KMS-11 (cell line): Measurements from ENCODE around the gene DBI.

Experiments used
- H2AFZ ChIP-seq: fragments of 200-600 bp; sonication (generic); 2 replicates; pipeline ENCODE4 v1.6.1; 2016; ENCODE audit warnings: antibody characterized with exemption, mixed run types, low read depth
- H3K27ac ChIP-seq: fragments of 200-600 bp; sonication (generic); 2 replicates; pipeline ENCODE4 v1.6.1; 2016; ENCODE audit warnings: mild to moderate bottlenecking, mixed run types
- H3K27me3 ChIP-seq: fragments of 200-600 bp; sonication (generic); 2 replicates; pipeline ENCODE4 v1.6.1; 2017; ENCODE audit warnings: mild to moderate bottlenecking, low read depth, mixed run types, moderate library complexity; ENCODE audit not compliant: insufficient read depth
- H3K36me3 ChIP-seq: fragments of 200-600 bp; sonication (generic); 2 replicates; pipeline ENCODE4 v1.6.1; 2017; ENCODE audit warnings: mild to moderate bottlenecking, mixed run types; ENCODE audit not compliant: insufficient read depth
- H3K4me1 ChIP-seq: fragments of 200-600 bp; sonication (generic); 2 replicates; pipeline ENCODE4 v1.6.1; 2016; ENCODE audit warnings: mild to moderate bottlenecking, low read depth, mixed run types; ENCODE audit not compliant: poor library complexity, severe bottlenecking
- H3K4me2 ChIP-seq: fragments of 200-600 bp; sonication (generic); 2 replicates; pipeline ENCODE4 v1.7.0; 2016; ENCODE audit warnings: mild to moderate bottlenecking, mixed run types
- H3K4me3 ChIP-seq: fragments of 200-600 bp; sonication (generic); IDR thresholded peaks from 2 replicates; pipeline ENCODE4 v1.6.1; 2017; ENCODE audit warnings: low read depth, low read length, mixed read lengths; ENCODE audit not compliant: insufficient read depth
- H3K79me2 ChIP-seq: fragments of 200-600 bp; sonication (generic); 2 replicates; pipeline ENCODE4 v1.6.1; 2016; ENCODE audit warnings: low read depth, mixed run types; ENCODE audit not compliant: insufficient read depth
- H3K9ac ChIP-seq: fragments of 200-600 bp; sonication (generic); 2 replicates; pipeline ENCODE4 v1.6.1; 2016; ENCODE audit warnings: mild to moderate bottlenecking, mixed run types
- H4K20me1 ChIP-seq: fragments of 200-600 bp; sonication (generic); 2 replicates; pipeline ENCODE4 v1.6.1; 2016; ENCODE audit warnings: mild to moderate bottlenecking, mixed run types; ENCODE audit not compliant: insufficient read depth
- TF ChIP-seq, protein P1 (sequence below): fragments of 200-600 bp; sonication (generic); conservative IDR thresholded peaks from 2 replicates; pipeline ENCODE4 v1.6.1; 2017; ENCODE audit warnings: low read depth, mild to moderate bottlenecking, antibody characterized with exemption, low read length, moderate library complexity, mixed read lengths

DBI gene

DNA sequence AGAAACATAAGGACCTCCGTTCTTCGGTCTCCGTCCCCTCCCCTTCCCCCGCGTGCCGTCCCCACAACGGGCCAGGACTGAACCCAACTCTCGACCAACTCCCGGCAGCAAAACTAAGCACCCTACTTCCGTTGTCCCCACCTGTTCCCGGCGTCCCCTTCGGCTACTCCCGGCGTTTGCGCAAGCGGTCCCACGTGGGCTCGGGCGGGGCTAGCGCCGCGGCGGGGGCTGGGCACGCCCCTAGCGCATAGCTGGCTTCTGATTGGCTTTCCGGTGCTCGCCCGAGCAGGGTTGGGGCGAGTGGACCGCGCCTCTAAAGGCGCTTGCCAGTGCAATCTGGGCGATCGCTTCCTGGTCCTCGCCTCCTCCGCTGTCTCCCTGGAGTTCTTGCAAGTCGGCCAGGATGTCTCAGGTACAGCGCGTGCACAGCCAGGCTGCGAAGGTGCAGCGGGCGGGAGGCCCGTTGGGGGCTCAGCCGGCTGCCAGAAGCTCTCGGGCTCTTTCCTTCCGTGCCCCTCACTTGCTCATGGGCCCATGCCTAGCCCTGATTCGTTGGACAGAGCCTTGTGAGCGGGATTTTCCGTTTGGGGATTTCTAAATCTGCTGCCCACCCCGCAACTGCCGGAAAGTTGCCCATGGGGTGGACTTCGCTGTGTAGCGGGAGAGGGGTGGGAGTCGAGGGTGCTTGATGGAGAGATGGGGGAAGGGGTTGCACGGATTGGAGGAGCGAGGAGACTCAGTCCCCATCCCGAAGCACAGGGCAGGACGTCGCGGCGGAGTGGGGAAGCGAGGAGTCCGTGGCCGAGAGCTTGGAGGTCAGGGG, at the start of gene DBI, which contains the start of gene C2orf76:
DBI (plus strand) TSS at position 329 of the 823 bp plus-strand sequence; CDS start at position 404, 75 bp downstream.
C2orf76 (minus strand) TSS at position 186 of the 823 bp plus-strand sequence. CDS start 26,875 bp downstream, outside the sequence.
- Histone ChIP-seq H3K79me2 (peaks cover 24% of the 10 kb centered on the region; the same call in 1 of the 2 replicates), H3K27me3 (no peaks in the 10 kb centered on the region), H3K36me3 (0 out of 2 replicates have a peak, but pooled peaks cover 3% of the 10 kb centered on the region), H3K4me1 (peaks cover 15% of the 10 kb centered on the region), H3K4me3 (peak within 1 kb of the TSS; percentile 63), H2AFZ (peak within 1 kb of the TSS; percentile 64), H4K20me1 (no peaks in the 10 kb centered on the region), H3K9ac (peak within 1 kb of the TSS; percentile 72), H3K4me2 (peak within 1 kb of the TSS; percentile 75), H3K27ac (peak within 1 kb of the TSS; percentile 65)
- TF ChIP-seq, protein P1, sequence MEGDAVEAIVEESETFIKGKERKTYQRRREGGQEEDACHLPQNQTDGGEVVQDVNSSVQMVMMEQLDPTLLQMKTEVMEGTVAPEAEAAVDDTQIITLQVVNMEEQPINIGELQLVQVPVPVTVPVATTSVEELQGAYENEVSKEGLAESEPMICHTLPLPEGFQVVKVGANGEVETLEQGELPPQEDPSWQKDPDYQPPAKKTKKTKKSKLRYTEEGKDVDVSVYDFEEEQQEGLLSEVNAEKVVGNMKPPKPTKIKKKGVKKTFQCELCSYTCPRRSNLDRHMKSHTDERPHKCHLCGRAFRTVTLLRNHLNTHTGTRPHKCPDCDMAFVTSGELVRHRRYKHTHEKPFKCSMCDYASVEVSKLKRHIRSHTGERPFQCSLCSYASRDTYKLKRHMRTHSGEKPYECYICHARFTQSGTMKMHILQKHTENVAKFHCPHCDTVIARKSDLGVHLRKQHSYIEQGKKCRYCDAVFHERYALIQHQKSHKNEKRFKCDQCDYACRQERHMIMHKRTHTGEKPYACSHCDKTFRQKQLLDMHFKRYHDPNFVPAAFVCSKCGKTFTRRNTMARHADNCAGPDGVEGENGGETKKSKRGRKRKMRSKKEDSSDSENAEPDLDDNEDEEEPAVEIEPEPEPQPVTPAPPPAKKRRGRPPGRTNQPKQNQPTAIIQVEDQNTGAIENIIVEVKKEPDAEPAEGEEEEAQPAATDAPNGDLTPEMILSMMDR = no peak

DNA sequence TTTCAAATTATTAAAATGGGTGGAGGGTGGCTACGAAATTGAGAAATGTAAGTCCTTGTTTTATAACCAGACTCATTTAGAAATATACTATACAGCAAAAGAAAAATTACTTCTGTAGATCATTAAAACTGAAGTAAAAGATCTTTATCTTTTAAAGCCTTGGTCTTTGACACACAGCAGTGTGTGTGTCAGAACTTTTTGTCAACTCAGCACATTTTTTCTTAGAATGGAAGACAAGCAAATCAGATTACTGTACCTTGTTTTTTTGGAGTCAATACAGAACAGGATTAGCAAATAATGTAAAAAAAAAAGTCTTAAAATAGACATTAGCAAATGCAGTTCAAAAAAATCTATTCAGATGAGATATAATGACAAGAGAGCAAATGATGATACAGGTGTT, 49.2 kb upstream of the DBI start:
- Histone ChIP-seq H3K27me3 (no peaks in the 10 kb centered on the region), H3K79me2 (no peaks in the 10 kb centered on the region), H3K4me1 (no peaks in the 10 kb centered on the region), H3K4me2 (no peak overlapping the region), H3K27ac (no peak overlapping the region), H4K20me1 (no peaks in the 10 kb centered on the region), H2AFZ (no peak overlapping the region), H3K36me3 (no peaks in the 10 kb centered on the region), H3K9ac (no peak overlapping the region), H3K4me3 (no peak overlapping the region)
- TF ChIP-seq, protein P1 = no peak

DNA sequence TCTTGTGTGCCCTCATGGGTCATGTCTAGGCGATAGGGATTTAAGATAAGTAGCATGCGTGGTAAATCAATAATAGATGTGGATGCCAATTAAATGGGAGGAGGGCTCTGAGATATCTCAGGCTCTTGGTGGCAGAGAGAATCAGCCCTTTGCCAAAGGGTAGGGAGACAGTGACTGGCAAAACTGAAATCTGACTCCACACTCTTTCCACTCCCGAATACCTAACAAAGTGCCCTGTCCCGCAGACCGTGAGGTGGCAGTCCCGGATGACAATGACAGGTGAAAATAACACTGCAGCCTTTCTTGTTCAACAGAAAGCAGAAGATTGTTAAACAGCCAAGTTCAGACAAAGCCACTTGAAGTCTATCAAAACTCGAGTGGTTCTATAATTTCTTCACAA, 47.2 kb upstream of the DBI start:
- Histone ChIP-seq H2AFZ (no peak overlapping the region), H4K20me1 (no peaks in the 10 kb centered on the region), H3K27ac (no peak overlapping the region), H3K4me1 (no peaks in the 10 kb centered on the region), H3K9ac (no peak overlapping the region), H3K36me3 (no peaks in the 10 kb centered on the region), H3K4me3 (no peak overlapping the region), H3K27me3 (no peaks in the 10 kb centered on the region), H3K79me2 (no peaks in the 10 kb centered on the region), H3K4me2 (no peak overlapping the region)
- TF ChIP-seq, protein P1 = no peak

DNA sequence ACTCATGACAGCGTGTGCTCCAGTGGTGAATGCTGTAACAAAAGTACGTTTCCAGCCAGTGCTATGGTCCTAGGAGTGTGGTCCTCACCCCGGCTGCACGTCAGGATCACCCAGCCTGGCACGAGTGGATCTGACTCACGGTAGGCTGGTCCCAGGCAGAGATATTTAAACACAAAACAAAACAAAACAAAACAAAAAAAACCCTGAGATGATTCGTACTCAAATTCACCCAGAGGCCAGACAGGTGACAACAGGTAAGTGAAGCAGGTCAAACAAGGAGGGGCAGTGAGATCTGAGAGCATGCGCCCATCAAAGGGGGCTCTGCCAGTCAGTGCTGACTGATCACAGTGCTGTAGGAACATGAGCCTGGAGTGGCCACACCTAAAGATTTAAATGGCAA, 43.3 kb upstream of the DBI start:
- H3K4me3 ChIP-seq = no peak overlapping the region

More for the DNA sequence above, 43.3 kb upstream of the DBI start:
- no peak overlapping the region for H3K4me2 ChIP-seq
- H2AFZ ChIP-seq = no peak overlapping the region
- H3K9ac ChIP-seq = no peak overlapping the region
- TF ChIP-seq, protein P1 = no peak
- no peaks in the 10 kb centered on the region for H3K4me1 ChIP-seq
- H3K36me3 ChIP-seq = no peaks in the 10 kb centered on the region
- no peaks in the 10 kb centered on the region for H3K79me2 ChIP-seq
- no peaks in the 10 kb centered on the region for H3K27me3 ChIP-seq
- no peak overlapping the region for H3K27ac ChIP-seq
- H4K20me1 ChIP-seq = no peaks in the 10 kb centered on the region
